Measurements from ENCODE around the gene SNAPIN.

GRCh38 chr1:153705484-153705883 lies 47.0 kb downstream of the SNAPIN start:
- TF ChIP-seq CTCF (IDR thresholded peaks at IDR 0.05) (no peak), POLR2A (IDR thresholded peaks at IDR 0.05) (no peak)

Measured in right lobe of liver (tissue), 4 donors.